Tibial artery (tissue), 4 donors: ENCODE measurements around the gene RSL24D1.
A peak's percentile ranks its signal among the peaks of the same experiment; 100 is the strongest.

Experiments
- DNase-seq, 2 donors: peaks; one replicate each; pipeline ENCODE4 v3.0.0-alpha.2; 2019
- H3K27ac ChIP-seq, 2 donors: fragments of 200-600 bp; sonication (generic) in 1 of 2; 1 replicate in 1 of 2; 2 replicates in 1 of 2; pipeline ENCODE4 v1.5.1; 2018 to 2019; ENCODE audit warnings: mild to moderate bottlenecking in 1 of 2
- H3K27me3 ChIP-seq, 2 donors: fragments of 200-600 bp; sonication (generic) in 1 of 2; one replicate each; pipeline versions ENCODE4 v1.5.1 to v1.6.0; 2016 to 2019
- H3K36me3 ChIP-seq, 3 donors: fragments of 200-600 bp; sonication (generic) in 2 of 3; one replicate each; pipeline ENCODE4 v1.5.1; 2016 to 2019; ENCODE audit warnings: mild to moderate bottlenecking in 2 of 3
- H3K4me1 ChIP-seq, 4 donors: fragments of 200-600 bp; sonication (generic) in 2 of 4; 1 replicate in 3 of 4; 2 replicates in 1 of 4; pipeline ENCODE4 v1.5.1; 2016 to 2019
- H3K4me3 ChIP-seq, 2 donors: fragments of 200-600 bp; sonication (generic) in 1 of 2; 1 replicate in 1 of 2; 2 replicates in 1 of 2; pipeline ENCODE4 v1.5.1; 2018 to 2019; ENCODE audit warnings: mild to moderate bottlenecking in 2 of 2
- H3K9me3 ChIP-seq, 3 donors: fragments of 200-600 bp; sonication (generic) in 1 of 3; one replicate each; pipeline ENCODE4 v1.5.1; 2016 to 2019
- CTCF ChIP-seq, 2 experiments: fragments of 200-600 bp in 1 of 2; fragments of 450-650 bp in 1 of 2; IDR thresholded peaks; one replicate each; pipeline ENCODE4 v1.5.1; 2017 to 2019; ENCODE audit warnings: antibody characterized with exemption in 2 of 2, mild to moderate bottlenecking in 1 of 2, moderate library complexity in 1 of 2
- intact Hi-C: fragments of 100-400 bp; cut with DNase I; formaldehyde crosslinking; loops from one replicate; pipeline ENCODE4 v1.15.0; 2023; ENCODE audit warnings: low total_unique reads

RSL24D1 gene

GRCh38 chr15:55224892-55225291, 28.2 kb upstream of the RSL24D1 start:
- no peak overlapping the region for H3K27ac ChIP-seq
- intact Hi-C loops: no loop called here
- H3K4me3 ChIP-seq: no peak overlapping the region
- no peak for DNase-seq
- peaks cover 13 to 43% (median 17%) of the 10 kb centered on the region in 3 donors for H3K36me3 ChIP-seq
- TF ChIP-seq CTCF (IDR thresholded peaks at IDR 0.05): no peak
- H3K4me1 ChIP-seq: peaks cover 0 to 13% (median 7%) of the 10 kb centered on the region in 4 donors
- H3K27me3 ChIP-seq: no peaks in the 10 kb centered on the region
- H3K9me3 ChIP-seq: no peaks in the 10 kb centered on the region

GRCh38 chr15:55222588-55222987, 25.8 kb upstream of the RSL24D1 start:
- no peaks in the 10 kb centered on the region for H3K9me3 ChIP-seq
- no peak for DNase-seq
- TF ChIP-seq CTCF (IDR thresholded peaks at IDR 0.05): no peak
- peaks cover 4 to 30% (median 9%) of the 10 kb centered on the region in 3 donors for H3K36me3 ChIP-seq
- H3K4me3 ChIP-seq: no peak overlapping the region
- peaks cover 0 to 13% (median 7%) of the 10 kb centered on the region in 4 donors for H3K4me1 ChIP-seq
- H3K27ac ChIP-seq: no peak overlapping the region
- intact Hi-C loops: no loop called here
- no peaks in the 10 kb centered on the region for H3K27me3 ChIP-seq

GRCh38 chr15:55221090-55222011, 24.6 kb upstream of the RSL24D1 start:
- Histone ChIP-seq H3K36me3 (peaks cover 4 to 30% (median 9%) of the 10 kb centered on the region in 3 donors), H3K27me3 (no peaks in the 10 kb centered on the region), H3K4me3 (no peak overlapping the region), H3K9me3 (no peaks in the 10 kb centered on the region), H3K27ac (peak overlapping the region; percentile 32 to 52), H3K4me1 (peaks cover 0 to 13% (median 7%) of the 10 kb centered on the region in 4 donors)
- intact Hi-C loops: no loop called here
- no peak for TF ChIP-seq CTCF (IDR thresholded peaks at IDR 0.05)
- DNase-seq: no peak

- no peak for DNase-seq
- Histone ChIP-seq H3K27ac (peak overlapping the region; percentile 32 to 52), H3K27me3 (no peaks in the 10 kb centered on the region), H3K4me1 (peaks cover 0 to 13% (median 7%) of the 10 kb centered on the region in 4 donors), H3K36me3 (peaks cover 4 to 30% (median 9%) of the 10 kb centered on the region in 3 donors), H3K9me3 (no peaks in the 10 kb centered on the region), H3K4me3 (no peak overlapping the region)
- intact Hi-C loops: no loop called here
- TF ChIP-seq CTCF (IDR thresholded peaks at IDR 0.05): no peak
These were observed 23.9 kb upstream of the RSL24D1 start for GRCh38 chr15:55220606-55221005.

- Histone ChIP-seq H3K36me3 (peaks cover 0 to 13% (median 0%) of the 10 kb centered on the region in 3 donors), H3K4me3 (no peak overlapping the region), H3K27ac (peak overlapping the region; percentile 16 to 25), H3K4me1 (peaks cover 0 to 13% (median 7%) of the 10 kb centered on the region in 4 donors), H3K9me3 (no peaks in the 10 kb centered on the region), H3K27me3 (no peaks in the 10 kb centered on the region)
- no peak for DNase-seq
- intact Hi-C loops: no loop called here
- no peak for TF ChIP-seq CTCF (IDR thresholded peaks at IDR 0.05)
These were observed 21.3 kb upstream of the RSL24D1 start for GRCh38 chr15:55218056-55218455.
